ENCODE data around the gene ALKBH5.

DNA sequence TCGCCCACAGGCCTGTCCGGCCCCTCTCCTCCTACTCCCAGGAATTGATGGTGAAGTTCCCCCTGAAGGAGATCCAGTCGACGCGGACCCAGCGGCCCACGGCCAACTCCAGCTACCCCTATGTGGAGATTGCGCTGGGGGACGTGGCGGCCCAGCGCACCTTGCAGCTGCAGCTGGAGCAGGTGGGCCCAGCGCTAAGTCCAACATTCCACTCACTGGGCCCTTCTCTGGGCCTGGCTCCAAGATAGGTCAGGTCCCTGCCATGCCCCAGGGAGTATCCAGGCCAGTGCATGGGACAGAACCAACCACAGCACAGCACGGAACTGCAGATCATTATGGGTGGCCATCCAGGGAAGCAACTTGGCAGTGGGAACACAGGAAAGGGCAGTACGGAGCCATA, 9.9 kb upstream of the ALKBH5 start:
- TF ChIP-seq CTCF (IDR thresholded peaks at IDR 0.05; ENCODE audit: low read depth, low read length): no peak
- TF ChIP-seq, protein P1, sequence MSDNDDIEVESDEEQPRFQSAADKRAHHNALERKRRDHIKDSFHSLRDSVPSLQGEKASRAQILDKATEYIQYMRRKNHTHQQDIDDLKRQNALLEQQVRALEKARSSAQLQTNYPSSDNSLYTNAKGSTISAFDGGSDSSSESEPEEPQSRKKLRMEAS (IDR thresholded peaks at IDR 0.05; ENCODE audit: low read depth, low read length): no peak

All from NB4 (cell line).